IPS-18c (cell line): ENCODE results near the gene CSTB.
A peak's percentile ranks its signal among the peaks of the same experiment; 100 is the strongest.

Experiments used
- H3K4me3 ChIP-seq: 2 replicates; pipeline ENCODE4 v1.7.0; 2013; ENCODE audit warnings: low read depth, mild to moderate bottlenecking, low read length, moderate library complexity; ENCODE audit not compliant: insufficient read depth
- H3K9me3 ChIP-seq: one replicate; pipeline ENCODE4 v1.6.1; 2013; ENCODE audit warnings: mild to moderate bottlenecking, low read length, moderate library complexity; ENCODE audit not compliant: control insufficient read depth, insufficient read depth

Gene CSTB

DNA sequence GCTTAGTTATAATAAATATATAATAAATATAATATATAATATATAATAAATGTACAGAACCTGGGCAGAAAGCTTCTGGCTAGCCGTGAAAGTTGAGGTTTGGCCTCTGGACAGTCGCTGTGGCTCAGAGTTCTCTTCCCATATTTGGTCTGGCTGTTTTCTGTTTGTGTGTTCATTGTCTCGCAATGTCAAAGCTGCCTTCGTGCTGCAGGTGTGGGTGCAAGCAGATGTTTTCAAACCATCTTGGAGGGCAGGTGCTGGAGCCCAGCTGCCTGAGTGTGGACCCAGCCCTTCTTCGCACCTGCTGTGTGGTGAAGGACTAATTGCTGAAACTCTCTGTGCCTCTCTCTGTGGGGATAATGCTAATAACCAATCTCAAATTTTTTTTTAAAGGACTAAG, 3.6 kb upstream of the CSTB start:
- Histone ChIP-seq H3K9me3 (no peaks in the 10 kb centered on the region), H3K4me3 (no peak overlapping the region)

DNA sequence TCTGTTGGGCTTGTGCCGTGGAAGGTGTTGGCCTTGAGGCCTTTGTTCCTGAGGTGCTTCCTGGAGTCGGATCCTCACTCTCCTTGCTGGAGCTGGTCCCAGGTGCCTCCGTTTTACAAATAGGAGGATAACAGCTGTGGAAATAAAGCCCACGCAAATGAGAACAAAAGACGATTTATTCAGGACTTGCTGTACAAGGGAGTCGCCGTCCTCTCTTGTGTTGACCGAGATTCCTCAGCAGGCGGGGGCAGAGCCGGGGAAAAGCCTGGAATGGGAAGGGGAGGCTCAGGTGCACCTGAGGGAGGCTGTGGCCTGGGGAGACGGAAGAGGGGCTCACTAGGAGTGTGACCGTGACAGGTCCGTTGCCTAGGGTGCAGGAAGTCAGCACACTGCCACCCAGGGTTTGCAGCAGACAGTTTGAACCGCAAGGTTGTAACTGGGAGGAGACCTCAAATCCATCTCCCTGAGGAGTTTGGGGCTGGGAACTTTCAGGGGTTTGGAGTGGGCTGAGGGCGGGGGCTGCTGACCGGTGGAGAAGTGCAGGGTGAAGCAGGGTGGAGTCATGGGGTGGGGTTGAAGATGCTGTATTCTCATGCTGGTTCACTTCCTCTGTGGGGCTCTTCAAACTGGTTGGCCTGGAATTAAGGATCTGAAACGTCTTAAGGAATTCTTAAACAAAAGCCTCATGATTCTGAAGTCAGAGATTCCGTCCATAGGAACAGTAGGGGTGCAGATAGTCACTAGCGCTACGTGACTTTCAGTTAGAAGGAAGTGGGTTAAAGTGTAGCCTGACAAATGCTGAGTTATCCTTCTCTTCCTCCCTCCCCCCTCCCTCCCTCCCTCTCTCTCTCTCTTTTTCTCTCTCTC, 2.6 kb upstream of the CSTB start:
- Histone ChIP-seq H3K4me3 (no peak overlapping the region), H3K9me3 (no peaks in the 10 kb centered on the region)

DNA sequence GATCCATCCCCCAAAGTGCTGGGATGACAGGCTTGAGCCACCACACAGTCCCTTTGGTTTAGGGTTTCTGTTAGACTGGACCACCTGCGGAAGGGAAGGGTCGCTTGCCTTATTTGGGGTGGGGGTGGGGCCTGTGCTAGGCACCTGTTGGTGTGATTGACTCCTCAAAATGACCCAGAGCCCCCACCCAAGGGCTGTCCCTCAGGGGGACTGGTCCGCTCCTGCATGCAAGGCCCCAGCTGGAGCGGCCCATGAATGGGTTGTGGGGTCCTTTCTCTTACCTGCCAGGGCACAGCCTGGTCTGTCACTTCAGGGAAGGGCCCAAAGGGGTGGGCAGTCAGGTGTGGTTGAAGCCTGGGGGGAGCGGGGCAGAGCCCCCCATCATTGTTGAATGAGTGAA, 1.8 kb upstream of the CSTB start:
- no peaks in the 10 kb centered on the region for H3K9me3 ChIP-seq
- no peak overlapping the region for H3K4me3 ChIP-seq

DNA sequence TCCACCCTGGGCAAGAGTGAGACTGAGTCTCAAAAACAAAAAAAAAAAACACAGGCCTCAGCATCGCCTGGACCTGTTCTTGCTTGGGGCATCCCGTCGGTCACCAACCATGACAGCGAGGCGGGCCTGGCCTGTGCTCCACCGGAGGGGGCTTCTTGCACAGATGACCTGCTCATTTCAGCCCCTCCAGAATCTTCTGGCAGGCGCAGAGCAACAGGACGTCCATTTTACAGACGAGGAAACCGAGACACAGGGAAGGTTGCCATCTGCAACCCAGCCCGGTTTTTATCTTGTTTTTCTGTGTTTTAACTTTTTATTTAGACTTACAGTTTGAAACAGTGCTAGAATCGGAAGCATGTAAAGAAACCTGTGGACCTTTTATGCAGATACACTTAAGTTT, 918 bp downstream of the CSTB start:
- Histone ChIP-seq H3K4me3 (peak overlapping the region; percentile 82), H3K9me3 (no peaks in the 10 kb centered on the region)

DNA sequence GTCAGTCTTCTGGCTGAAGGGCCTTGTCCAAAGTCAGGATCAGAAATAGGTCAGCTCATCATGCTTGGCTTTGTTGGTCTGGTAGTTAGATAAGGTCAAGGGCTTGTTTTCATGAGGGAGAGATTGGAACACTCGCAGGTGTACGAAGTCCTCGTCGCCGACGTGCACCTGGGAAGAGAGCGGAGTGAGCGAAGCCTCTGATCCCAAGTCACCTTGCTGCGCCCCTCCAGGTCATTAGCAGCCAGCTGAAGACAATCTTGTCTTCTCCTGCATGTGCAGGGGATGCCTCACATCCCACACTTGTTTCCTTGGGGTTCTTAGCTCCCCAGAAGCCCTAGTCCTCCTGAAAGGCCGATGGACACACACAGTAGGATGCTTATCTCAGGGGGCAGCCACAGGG, 1.9 kb downstream of the CSTB start:
- Histone ChIP-seq H3K9me3 (no peaks in the 10 kb centered on the region), H3K4me3 (no peak overlapping the region)

DNA sequence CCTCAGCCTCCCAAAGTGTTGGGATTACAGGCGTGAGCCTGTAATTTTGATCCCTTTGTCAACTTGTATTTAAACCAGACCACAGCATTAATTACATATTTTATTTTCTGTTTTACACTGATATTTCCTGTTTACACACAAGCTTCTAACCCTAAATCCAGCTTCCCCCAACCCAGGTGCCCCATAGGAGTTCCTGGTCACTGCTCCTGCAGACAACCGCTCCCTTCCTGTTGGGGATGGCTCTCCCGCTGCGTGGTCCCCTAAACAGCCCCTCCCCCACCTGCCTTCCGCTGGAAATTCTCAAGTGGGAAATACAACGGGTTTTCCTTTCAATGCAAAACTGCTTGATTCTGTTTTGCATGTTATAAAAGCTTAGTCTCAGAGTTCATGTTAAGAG, 3.7 kb downstream of the CSTB start:
- no peak overlapping the region for H3K4me3 ChIP-seq
- no peaks in the 10 kb centered on the region for H3K9me3 ChIP-seq

DNA sequence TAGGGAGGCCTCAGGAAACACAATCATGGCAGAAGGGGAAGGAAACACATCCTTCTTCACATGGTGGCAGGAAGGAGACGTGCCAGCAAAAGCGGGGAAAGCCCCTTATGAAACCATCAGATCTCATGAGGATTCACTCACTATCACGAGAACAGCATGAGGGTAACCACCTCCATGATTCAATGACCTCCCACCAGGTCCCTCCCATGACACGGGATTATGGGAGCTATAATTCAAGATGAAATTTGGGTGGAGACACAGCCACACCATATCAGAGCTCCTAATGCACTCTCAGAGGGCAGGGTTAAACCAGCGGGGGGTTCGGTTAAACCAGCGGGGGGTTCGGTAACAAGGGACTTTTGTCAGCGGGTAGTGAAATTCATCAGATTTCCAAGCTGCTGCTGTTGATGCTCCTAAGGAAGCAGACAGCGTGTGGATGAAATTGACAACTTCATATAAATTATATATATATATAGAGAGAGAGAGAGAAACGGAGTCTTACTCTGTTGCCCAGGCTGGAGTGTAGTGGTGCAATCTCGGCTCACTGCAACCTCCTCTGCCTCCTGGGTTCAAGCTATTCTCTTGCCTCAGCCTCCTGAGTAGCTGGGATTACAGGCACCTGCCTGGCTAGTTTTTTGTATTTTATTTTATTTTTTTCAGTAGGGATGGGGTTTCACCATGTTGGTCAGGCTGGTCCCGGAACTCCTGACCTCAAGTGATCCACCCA, 4.2 kb downstream of the CSTB start:
- no peak overlapping the region for H3K4me3 ChIP-seq
- H3K9me3 ChIP-seq, result no peaks in the 10 kb centered on the region

DNA sequence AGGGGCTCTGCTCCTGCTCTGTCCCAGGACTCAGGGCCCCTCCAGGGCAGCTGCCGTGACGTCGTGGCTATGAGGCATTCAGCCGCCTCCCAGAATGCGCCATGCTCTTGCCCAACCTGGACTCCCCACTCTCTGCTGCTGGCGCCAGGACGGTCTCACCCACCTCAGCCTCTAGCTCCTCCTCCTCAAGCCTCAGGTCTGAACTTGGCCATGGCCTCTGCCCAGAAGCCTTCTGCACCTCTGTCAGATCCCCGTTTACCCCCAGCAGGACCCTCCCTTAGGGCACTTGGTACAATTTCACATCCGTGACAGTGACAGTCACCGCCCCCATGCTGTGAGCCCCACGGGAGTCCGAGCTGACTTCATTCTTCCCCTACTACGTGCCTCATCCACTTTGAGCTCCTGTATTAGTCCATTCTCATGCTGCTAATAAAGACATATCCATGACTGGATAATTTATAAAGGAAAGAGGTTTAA, 4.9 kb downstream of the CSTB start:
- Histone ChIP-seq H3K9me3 (no peaks in the 10 kb centered on the region), H3K4me3 (no peak overlapping the region)

DNA sequence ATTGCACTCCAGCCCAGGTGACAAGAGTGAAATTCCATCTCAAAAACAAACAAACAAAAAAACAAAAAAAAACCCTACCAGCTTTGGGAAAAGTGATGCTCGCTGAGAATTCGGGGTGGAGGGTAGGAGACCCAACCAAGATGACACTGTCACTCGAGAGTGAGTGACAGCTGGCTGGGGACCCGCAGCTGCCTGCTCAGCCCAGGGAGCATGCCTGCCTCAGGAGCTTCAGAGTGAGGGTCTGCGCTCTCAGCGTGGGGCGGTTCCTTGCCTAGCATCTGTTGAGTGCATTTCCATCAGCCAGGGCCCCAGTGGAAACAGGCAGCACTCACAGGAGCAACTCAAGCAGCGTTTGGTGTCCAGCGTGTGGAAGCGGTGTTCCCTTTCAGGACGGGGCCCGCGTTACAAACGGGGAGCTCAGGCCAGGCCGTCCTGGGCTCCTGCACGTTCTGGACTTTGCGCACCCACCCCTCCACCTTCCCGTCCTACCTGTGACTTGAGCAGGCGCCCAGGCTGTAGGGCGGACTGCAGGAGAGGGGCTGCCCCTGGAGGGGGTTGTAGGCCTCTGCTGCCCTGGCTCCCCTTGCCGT, 5.9 kb downstream of the CSTB start:
- Histone ChIP-seq H3K4me3 (no peak overlapping the region), H3K9me3 (no peaks in the 10 kb centered on the region)

DNA sequence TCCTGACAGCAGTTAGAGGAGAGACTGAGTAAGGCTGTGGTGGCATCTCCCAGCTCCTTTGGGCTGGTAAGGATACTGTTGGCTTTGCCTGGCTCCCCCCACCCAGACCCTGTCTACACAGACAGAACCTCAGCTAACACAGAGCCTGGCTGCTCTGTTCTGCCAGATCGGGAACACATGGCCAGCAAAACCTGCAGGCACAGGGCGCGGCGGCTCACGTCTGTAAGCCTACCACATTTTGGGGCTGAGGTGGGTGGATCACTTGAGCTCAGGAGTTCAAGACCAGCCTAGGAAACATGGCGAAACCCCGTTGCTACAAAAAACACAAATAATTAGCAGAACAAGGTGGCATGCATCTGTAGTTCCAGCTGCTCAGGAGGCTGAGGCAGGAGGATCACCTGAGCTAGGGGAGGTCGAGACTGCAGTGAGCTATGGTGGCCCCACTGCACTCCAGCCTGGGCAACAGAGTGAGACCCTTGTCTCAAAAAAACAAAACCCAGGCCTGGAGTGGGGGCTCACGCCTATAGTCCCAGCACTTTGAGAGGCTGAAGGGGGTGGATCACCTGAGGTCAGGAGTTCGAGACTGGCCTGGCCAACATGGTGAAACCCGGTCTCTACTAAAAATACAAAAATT, 6.7 kb downstream of the CSTB start:
- H3K9me3 ChIP-seq, result no peaks in the 10 kb centered on the region
- no peak overlapping the region for H3K4me3 ChIP-seq

DNA sequence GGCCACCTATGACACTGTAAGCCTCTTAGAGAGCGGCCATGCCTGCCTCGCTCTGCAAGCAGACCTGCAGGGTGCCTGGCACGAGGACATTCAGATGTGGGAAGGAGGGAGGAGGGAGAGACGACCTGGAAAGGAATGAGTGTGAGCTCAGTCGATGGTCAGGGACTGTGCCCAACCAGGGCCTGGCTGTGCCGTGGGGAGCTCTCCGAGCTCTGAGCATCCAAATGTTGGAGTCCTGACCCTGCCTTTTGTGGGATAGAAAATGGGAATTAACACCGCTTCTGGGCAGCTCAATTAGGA, 7.3 kb downstream of the CSTB start:
- H3K9me3 ChIP-seq, result no peaks in the 10 kb centered on the region

DNA sequence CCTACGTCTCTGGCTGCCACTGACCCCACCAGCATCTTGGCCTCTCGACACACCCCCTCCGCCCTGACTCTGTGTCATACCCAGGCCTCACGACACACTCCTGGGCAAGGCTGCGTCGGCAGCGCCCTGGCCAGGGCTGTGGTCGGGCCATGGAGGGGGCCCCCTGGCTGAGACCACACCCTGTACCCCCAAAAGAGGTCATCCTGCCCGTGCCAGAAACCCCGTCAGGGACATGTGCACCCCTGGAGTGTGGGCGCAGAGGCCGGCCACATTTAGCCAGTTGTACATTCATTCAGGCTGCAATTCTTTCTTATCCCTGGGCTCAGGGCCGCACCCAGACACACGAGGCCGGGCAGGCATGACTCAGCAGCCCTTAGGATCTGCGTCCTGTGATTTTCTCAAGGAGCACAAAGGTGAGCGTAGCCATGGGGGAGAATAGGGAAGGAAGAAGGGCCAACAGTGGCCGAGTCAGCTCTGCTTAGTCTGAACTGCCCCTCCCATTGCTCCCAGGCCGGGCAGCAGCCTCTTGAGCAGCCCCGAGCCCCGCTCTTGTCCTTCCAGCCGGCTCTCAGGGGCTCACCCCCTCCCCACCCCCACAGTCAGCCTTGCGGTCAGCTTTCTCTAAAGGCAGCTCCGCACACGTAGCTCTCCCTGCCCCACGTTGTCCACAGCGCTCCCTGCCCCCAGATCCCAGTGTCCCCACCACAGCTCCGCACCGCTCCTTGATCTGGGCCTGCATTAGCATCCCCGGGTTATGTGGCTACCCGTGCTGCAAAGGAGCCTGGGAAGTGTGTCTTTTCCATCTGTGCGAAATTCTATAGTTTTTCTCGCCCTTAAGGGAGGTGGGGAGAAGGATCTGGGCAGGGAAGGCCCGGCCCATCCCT, 7.9 kb downstream of the CSTB start:
- Histone ChIP-seq H3K9me3 (no peaks in the 10 kb centered on the region), H3K4me3 (no peak overlapping the region)

More for the DNA sequence above, 7.3 kb downstream of the CSTB start:
- no peak overlapping the region for H3K4me3 ChIP-seq

DNA sequence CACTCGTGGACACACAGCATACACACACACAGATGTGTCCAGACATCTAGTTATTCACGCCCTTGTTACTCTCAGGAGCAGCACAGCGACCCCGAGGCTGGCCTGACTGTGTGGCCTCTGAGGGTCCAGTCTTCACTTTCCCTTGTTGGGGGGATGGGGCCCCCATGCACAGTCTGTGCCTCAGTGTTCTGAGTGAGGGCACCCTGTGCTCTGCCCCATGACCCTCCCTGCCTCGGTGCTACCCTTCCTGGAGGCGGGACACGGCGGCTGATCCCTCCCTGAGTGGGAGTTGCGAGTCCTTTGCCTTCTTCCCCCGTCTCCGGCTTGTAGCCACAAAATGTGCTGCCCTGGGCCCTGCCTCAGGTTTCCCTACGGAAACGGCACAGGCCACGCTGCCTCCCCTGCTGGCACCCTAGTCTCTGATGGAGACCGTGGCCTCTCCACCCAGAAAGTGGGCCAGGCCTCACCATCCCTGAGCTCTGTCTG, 8.6 kb downstream of the CSTB start:
- no peaks in the 10 kb centered on the region for H3K9me3 ChIP-seq
- H3K4me3 ChIP-seq, result no peak overlapping the region

DNA sequence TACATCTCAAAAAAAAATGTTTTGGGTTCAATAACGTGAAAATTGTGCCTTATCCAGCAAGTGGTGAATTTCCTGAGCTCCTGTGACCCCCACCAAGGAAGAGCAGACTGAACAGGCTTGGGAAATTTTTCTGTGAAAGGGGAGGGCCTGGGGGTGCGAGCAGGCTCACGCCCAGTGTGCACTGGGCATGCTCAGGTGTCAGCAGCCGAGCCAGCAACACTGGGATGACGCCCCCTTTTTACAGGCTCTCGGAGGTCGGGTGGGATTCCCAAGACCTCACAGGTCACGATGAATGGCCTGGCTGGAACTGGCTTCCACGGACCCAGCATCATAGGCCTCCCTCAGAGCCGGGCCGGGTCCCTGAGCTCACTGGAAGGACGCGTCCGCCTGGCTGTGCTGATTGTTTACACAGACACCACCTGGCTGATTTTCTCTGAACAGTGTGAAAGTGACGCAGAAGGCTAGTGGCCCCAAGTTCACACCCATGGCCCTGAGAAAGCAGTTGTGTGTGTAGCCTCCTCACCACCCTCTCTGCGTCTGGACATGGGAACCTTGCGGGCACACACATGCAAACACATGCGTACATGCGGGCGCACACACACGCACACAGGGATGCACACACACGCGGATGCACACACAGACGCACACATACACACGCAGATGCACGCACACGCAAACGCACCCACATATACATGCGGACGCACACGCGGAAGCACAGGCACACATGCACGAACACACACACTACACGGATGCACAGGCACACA, 9.2 kb downstream of the CSTB start:
- no peak overlapping the region for H3K4me3 ChIP-seq
- H3K9me3 ChIP-seq, result no peaks in the 10 kb centered on the region

DNA sequence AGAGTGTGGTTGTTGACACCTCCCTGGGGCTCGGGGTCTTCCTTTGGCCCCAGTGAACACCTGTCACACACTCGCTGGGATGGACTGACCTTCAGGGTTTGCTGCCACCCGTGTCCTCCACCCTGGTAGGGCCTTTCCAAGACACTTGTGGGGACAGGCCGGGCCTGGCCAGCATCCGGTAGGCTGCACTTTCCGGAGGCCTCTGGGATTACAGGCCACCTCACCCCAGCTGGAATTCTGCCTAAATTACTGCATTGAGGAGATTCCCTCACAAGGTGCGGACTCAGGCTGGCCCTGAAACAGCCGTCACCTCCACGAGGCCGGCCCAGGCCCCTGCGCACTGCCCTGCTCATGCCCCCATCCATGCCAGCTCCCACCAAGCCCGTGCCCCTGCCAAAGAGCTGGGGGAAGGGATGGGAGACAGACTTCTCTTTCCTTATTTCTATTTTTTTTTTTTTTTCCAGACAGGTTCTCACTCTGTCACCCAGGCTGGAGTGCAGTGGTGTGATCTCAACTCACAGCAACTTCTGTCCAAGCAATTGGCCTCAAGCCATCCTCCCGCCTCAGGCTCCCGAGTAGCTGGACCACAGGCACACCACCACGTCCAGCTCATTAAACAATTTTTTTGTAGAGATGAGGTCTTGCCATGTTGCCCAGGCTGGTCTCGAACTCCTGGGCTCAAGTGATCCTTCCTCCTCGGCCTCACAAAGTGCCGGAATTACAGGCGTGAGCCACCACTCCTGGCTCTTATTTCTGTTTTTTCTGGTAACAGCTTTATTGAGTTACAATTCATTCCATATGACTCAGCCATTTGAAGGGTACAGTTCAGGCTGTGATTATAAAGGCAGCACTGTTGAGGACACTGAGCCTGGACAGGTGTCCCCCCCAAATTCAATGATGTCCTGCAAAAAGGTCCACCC, 11.3 kb downstream of the CSTB start:
- no peak overlapping the region for H3K4me3 ChIP-seq
- H3K9me3 ChIP-seq, result no peaks in the 10 kb centered on the region
